HL-60 (cell line): ENCODE measurements around the gene TBCCD1.

Source experiments
- DNase-seq, 2 experiments: peaks; one replicate each; pipeline ENCODE4 v3.0.0-alpha.2; 2010 to 2020; ENCODE audit warnings: low read depth in 1 of 2, low spot score in 1 of 2
- H3K27ac ChIP-seq: fragments of 250-450 bp; sonication (Bioruptor Pico); replicated peaks from 2 replicates; pipeline ENCODE4 v1.5.1; 2020; ENCODE audit warnings: mild to moderate bottlenecking, moderate library complexity
- H3K27me3 ChIP-seq: fragments of 250-450 bp; sonication (Bioruptor Pico); 2 replicates; pipeline ENCODE4 v1.5.1; 2021; ENCODE audit warnings: mild to moderate bottlenecking, moderate library complexity; ENCODE audit not compliant: insufficient read depth, poor library complexity, severe bottlenecking
- H3K4me3 ChIP-seq: replicated peaks from 2 replicates; pipeline ENCODE4 v1.5.1; 2011; ENCODE audit warnings: mild to moderate bottlenecking, control low read depth, low read length; ENCODE audit not compliant: insufficient read depth
- GABPA ChIP-seq: IDR thresholded peaks from 2 replicates; pipeline ENCODE4 v1.6.1; 2012; ENCODE audit warnings: low read depth
- POLR2AphosphoS5 ChIP-seq: IDR thresholded peaks from 2 replicates; pipeline ENCODE4 v1.6.1; 2012; ENCODE audit warnings: low read depth
- SPI1 ChIP-seq: IDR thresholded peaks from 2 replicates; pipeline ENCODE4 v1.6.1; 2012; ENCODE audit warnings: low read depth, mild to moderate bottlenecking, borderline replicate concordance
- TF ChIP-seq, protein P1 (sequence below): IDR thresholded peaks from 2 replicates; pipeline ENCODE4 v1.6.1; 2012; ENCODE audit warnings: low read depth; ENCODE audit not compliant: insufficient replicate concordance
- TF ChIP-seq, protein P2 (sequence below): IDR thresholded peaks from one replicate; pipeline ENCODE4 v1.5.1; 2011; ENCODE audit warnings: low read length, control low read depth, inconsistent platforms; ENCODE audit not compliant: insufficient read depth

TBCCD1 gene

DNA sequence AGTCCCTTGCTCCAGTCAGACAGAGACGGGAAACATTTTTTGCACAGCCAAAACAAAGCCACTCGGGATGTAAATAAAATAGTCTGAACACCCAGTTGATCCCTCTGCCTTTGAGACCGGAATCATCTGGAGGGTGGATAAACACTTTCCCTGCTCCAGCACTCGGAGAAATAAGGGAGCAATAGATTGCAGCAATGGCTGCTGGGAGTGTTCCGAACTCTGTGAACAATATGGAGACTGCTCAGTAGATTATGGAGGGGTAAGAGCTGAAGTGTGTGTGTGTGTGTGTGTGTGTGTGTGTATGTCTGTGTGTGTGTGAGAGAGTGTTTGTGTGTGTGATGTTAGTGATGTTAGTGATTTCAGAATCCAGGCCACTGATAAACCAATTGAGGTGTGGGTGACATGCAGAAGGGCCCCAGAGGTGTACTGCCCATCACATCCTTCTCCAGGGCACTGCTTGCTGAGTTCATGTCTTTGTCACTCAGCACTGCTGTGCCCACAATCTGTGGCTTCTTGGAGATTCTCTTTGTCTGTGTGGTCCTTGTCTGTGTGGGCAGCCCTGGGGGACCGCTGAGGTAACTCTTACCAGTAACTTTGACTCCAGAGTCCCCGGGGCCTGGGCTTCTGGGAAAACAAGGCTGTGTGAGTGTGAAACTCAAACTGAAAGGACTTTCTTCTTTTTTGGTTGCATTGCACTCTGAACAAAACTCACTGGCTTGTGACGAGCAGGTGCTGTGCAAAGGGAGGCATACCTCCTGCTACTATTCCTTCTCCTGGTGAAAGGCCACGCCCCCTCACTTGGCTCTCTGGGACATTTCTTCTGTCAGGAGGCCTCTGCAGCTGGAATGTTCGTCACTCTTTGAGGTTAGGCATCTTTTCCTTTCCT is 45.9 kb downstream of the TBCCD1 start:
- Histone ChIP-seq H3K27me3 (no peaks in the 10 kb centered on the region), H3K4me3 (no peak overlapping the region), H3K27ac (no peak overlapping the region)
- TF ChIP-seq, protein P1, sequence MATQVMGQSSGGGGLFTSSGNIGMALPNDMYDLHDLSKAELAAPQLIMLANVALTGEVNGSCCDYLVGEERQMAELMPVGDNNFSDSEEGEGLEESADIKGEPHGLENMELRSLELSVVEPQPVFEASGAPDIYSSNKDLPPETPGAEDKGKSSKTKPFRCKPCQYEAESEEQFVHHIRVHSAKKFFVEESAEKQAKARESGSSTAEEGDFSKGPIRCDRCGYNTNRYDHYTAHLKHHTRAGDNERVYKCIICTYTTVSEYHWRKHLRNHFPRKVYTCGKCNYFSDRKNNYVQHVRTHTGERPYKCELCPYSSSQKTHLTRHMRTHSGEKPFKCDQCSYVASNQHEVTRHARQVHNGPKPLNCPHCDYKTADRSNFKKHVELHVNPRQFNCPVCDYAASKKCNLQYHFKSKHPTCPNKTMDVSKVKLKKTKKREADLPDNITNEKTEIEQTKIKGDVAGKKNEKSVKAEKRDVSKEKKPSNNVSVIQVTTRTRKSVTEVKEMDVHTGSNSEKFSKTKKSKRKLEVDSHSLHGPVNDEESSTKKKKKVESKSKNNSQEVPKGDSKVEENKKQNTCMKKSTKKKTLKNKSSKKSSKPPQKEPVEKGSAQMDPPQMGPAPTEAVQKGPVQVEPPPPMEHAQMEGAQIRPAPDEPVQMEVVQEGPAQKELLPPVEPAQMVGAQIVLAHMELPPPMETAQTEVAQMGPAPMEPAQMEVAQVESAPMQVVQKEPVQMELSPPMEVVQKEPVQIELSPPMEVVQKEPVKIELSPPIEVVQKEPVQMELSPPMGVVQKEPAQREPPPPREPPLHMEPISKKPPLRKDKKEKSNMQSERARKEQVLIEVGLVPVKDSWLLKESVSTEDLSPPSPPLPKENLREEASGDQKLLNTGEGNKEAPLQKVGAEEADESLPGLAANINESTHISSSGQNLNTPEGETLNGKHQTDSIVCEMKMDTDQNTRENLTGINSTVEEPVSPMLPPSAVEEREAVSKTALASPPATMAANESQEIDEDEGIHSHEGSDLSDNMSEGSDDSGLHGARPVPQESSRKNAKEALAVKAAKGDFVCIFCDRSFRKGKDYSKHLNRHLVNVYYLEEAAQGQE, result no peak
- no peak for TF ChIP-seq GABPA
- TF ChIP-seq POLR2AphosphoS5, result no peak
- no peak for TF ChIP-seq SPI1
- TF ChIP-seq, protein P2, sequence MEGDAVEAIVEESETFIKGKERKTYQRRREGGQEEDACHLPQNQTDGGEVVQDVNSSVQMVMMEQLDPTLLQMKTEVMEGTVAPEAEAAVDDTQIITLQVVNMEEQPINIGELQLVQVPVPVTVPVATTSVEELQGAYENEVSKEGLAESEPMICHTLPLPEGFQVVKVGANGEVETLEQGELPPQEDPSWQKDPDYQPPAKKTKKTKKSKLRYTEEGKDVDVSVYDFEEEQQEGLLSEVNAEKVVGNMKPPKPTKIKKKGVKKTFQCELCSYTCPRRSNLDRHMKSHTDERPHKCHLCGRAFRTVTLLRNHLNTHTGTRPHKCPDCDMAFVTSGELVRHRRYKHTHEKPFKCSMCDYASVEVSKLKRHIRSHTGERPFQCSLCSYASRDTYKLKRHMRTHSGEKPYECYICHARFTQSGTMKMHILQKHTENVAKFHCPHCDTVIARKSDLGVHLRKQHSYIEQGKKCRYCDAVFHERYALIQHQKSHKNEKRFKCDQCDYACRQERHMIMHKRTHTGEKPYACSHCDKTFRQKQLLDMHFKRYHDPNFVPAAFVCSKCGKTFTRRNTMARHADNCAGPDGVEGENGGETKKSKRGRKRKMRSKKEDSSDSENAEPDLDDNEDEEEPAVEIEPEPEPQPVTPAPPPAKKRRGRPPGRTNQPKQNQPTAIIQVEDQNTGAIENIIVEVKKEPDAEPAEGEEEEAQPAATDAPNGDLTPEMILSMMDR, result no peak
- DNase-seq, result no peak

DNA sequence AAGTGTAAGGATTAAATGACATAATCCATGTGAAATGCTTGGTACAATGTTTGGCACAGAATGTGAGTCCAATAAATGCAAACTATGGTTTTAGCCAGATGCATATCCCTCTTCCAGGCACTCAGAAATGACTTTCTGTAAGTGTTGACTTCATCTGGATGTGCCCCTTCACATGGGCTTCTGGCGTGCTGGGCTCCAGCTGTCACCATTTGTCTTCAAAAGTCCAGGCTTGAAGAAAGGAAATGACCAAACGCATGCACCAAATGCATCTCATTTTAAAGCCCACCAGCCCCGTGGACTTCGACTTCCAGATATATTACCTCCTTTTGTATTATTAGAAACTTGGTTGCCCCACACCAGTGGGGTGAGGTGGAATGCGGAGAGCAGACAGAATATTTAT is 46.7 kb downstream of the TBCCD1 start:
- Histone ChIP-seq H3K4me3 (no peak overlapping the region), H3K27ac (no peak overlapping the region), H3K27me3 (no peaks in the 10 kb centered on the region)
- TF ChIP-seq, protein P1, result no peak
- TF ChIP-seq POLR2AphosphoS5, result no peak
- TF ChIP-seq, protein P2, result no peak
- no peak for TF ChIP-seq SPI1
- no peak for TF ChIP-seq GABPA
- DNase-seq, result no peak

DNA sequence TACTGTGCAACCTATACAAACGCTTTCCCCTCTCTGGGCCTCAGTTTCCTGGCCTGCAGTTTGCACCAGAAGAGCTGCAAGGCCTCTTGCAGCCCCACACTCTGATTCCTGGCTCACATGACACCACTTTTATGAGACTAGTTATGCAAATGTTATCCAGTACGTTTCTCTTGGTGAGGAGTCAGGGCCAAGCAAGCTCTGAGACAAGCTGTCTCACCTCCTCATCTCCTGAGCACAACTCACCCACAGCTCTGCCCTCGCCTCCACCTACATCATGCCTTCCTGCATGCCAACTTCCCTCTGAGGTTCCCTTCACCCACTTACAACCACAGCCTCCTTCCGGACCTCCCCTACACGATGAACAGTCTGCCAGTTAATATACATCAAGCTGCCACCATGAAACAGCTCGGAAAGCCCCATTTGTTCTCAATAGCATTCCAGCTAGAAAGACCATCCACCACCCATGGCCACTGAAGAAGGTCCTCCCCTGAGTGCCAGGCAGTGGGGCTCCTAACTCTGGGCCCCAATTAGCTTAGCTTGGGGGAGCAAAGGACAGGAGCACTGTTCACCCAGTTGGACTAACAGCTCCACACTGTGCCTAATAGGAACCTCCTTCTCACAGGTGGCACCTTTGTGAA is 48.0 kb downstream of the TBCCD1 start:
- peak; percentile 38 to 86 for DNase-seq
- H3K27me3 ChIP-seq, result no peaks in the 10 kb centered on the region
- TF ChIP-seq POLR2AphosphoS5 (peak; percentile 86), SPI1 (no peak; the same call in 1 of the 2 replicates)
- TF ChIP-seq, protein P1, result no peak
- TF ChIP-seq, protein P2, result no peak
- H3K27ac ChIP-seq, result peak overlapping the region; percentile 84
- no peak overlapping the region for H3K4me3 ChIP-seq
